ENCODE measurements around the gene DENND5A.

DNA sequence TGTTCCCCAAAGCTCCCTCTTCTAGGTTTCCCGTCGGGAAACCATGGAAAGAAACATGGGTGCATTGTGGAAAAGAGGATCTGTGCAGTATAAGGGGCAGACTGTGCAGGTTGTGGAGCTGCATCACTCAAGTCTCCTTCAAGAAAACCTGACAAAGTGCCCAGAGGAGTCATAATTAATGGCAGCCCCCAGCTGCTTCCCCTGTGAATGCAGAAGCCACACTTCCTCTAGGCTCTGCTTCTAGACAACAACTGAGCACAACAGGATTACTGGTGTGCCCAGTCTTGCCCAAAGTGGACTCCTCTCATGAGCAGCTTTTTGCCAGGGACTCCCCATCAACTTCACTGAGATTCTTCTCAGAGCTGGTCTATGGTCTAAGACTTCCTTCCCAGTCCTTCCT lies 131.2 kb downstream of the DENND5A start:
- no peak for TF ChIP-seq POLR2A (IDR thresholded peaks at IDR 0.05)
- TF ChIP-seq, protein P1, sequence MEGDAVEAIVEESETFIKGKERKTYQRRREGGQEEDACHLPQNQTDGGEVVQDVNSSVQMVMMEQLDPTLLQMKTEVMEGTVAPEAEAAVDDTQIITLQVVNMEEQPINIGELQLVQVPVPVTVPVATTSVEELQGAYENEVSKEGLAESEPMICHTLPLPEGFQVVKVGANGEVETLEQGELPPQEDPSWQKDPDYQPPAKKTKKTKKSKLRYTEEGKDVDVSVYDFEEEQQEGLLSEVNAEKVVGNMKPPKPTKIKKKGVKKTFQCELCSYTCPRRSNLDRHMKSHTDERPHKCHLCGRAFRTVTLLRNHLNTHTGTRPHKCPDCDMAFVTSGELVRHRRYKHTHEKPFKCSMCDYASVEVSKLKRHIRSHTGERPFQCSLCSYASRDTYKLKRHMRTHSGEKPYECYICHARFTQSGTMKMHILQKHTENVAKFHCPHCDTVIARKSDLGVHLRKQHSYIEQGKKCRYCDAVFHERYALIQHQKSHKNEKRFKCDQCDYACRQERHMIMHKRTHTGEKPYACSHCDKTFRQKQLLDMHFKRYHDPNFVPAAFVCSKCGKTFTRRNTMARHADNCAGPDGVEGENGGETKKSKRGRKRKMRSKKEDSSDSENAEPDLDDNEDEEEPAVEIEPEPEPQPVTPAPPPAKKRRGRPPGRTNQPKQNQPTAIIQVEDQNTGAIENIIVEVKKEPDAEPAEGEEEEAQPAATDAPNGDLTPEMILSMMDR (IDR thresholded peaks at IDR 0.05 in 4 of 5, conservative IDR thresholded peaks at IDR 0.05 in 1 of 5), result no peak
